Measurements from ENCODE around the gene TYRO3.
A peak's percentile ranks its signal among the peaks of the same experiment; 100 is the strongest.

TYRO3 gene

GRCh38 chr15:41558400-41559238 lies at the start of gene TYRO3:
Gene TYRO3 (plus strand): TSS chr15:41559212. CDS start chr15:41559258, 46 bp downstream.
- peak; percentile 80 for DNase-seq

- DNase-seq = no peak
Observed at GRCh38 chr15:41510728-41511127, 48.3 kb upstream of the TYRO3 start.

- DNase-seq = no peak
Observed at GRCh38 chr15:41511331-41511898, 47.6 kb upstream of the TYRO3 start.

GRCh38 chr15:41511899-41512369 lies 47.1 kb upstream of the TYRO3 start:
- no peak for DNase-seq

GRCh38 chr15:41512512-41512939 lies 46.5 kb upstream of the TYRO3 start:
- DNase-seq = no peak

- no peak for DNase-seq
Observed at GRCh38 chr15:41512940-41513505, 46.0 kb upstream of the TYRO3 start.

GRCh38 chr15:41513506-41514227 lies 45.3 kb upstream of the TYRO3 start, which contains the start of gene LTK:
Gene LTK (minus strand): TSS chr15:41513827. CDS start chr15:41513709, 118 bp downstream.
- DNase-seq = peak; percentile 72

GRCh38 chr15:41517895-41518449 lies 41.0 kb upstream of the TYRO3 start:
- DNase-seq = no peak

GRCh38 chr15:41520636-41521035 lies 38.4 kb upstream of the TYRO3 start:
- DNase-seq = no peak

- no peak for DNase-seq
Observed at GRCh38 chr15:41521614-41522013, 37.4 kb upstream of the TYRO3 start.

- DNase-seq = no peak
Observed at GRCh38 chr15:41523097-41523496, 35.9 kb upstream of the TYRO3 start.

- no peak for DNase-seq
Observed at GRCh38 chr15:41530363-41530956, 28.6 kb upstream of the TYRO3 start.

- DNase-seq = no peak
Observed at GRCh38 chr15:41535544-41535943, 23.5 kb upstream of the TYRO3 start.

- no peak for DNase-seq
Observed at GRCh38 chr15:41536866-41537265, 22.1 kb upstream of the TYRO3 start.

GRCh38 chr15:41543521-41543870 lies 15.5 kb upstream of the TYRO3 start:
- no peak for DNase-seq

- no peak for DNase-seq
Observed at GRCh38 chr15:41544650-41545015, 14.4 kb upstream of the TYRO3 start.

GRCh38 chr15:41545218-41545617 lies 13.8 kb upstream of the TYRO3 start:
- no peak for DNase-seq

- no peak for DNase-seq
Observed at GRCh38 chr15:41546851-41547786, 11.9 kb upstream of the TYRO3 start.

GRCh38 chr15:41550066-41550775 lies 8.8 kb upstream of the TYRO3 start:
- DNase-seq = no peak

GRCh38 chr15:41553731-41554130 lies 5.3 kb upstream of the TYRO3 start:
- DNase-seq = no peak

GRCh38 chr15:41554343-41554742 lies 4.7 kb upstream of the TYRO3 start:
- DNase-seq = no peak
